Omental fat pad (tissue), 4 donors: ENCODE measurements around the gene SCG5. TPM values are rescaled to one million over a fixed set of nuclear protein-coding genes. Genes with fewer than 3 reads are reported as not detected.
"Not testable (repeated sequence)": the region's sequence is repeated elsewhere in the genome, so short reads cannot be mapped to it uniquely, and the experiment has no call there.

Experiments
- ATAC-seq: fragments of 150-250 bp; one replicate; pipeline ENCODE4 v1.9.1; 2016; ENCODE audit warnings: mild to moderate bottlenecking, moderate library complexity; ENCODE audit not compliant: low FRiP score
- DNase-seq: peaks from one replicate; pipeline ENCODE4 v3.0.0-alpha.2; 2019; ENCODE audit warnings: low spot score
- total RNA-seq, 4 donors: library from RNA; depleted of rRNA; stranded (reverse); fragments of >200 nt; gene quantifications; one replicate each; pipeline ENCODE4 v1.1.0, GENCODE V29; 2016
- TF ChIP-seq, protein P1 (sequence below), 3 donors: fragments of 450-650 bp; IDR thresholded peaks; one replicate each; pipeline ENCODE4 v1.5.1; 2016 to 2017; ENCODE audit warnings: antibody characterized with exemption in 3 of 3, mild to moderate bottlenecking in 3 of 3, moderate library complexity in 2 of 3

The SCG5 gene
- 1 to 10 TPM in 2 of 4 donors, not detected in 2; 2.1 to 3.4 TPM for total RNA-seq

DNA sequence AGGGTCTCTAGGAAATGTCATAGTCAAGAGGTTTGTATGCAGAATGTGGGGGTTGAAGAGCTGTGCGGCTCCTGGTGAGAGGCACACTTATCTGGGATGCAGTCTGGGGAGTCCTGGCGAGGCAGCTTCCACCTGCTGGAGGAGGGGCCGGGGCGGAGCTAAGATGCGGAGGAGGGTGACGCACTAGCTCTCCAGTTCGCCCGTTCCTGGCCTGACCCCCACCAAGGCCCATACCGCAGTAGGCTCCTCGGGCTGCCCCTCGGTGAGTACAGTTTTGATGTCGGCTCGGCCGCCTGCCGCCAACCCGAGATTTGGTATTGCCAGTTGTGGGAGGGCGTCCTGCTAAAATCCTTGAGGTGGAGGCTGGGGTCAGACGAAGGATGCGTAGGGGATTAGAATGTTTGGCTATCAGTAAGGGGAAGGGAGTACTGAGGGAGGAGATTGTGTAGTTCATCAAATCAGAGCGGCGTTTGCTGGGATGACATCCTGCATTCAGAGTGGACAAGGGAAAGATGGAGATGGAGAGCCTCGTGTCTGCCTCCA, at the start of gene SCG5:
Gene SCG5 (plus strand): TSS at position 194 of the 543 bp plus-strand sequence. CDS start 1,883 bp downstream, outside the sequence.
- TF ChIP-seq, protein P1, sequence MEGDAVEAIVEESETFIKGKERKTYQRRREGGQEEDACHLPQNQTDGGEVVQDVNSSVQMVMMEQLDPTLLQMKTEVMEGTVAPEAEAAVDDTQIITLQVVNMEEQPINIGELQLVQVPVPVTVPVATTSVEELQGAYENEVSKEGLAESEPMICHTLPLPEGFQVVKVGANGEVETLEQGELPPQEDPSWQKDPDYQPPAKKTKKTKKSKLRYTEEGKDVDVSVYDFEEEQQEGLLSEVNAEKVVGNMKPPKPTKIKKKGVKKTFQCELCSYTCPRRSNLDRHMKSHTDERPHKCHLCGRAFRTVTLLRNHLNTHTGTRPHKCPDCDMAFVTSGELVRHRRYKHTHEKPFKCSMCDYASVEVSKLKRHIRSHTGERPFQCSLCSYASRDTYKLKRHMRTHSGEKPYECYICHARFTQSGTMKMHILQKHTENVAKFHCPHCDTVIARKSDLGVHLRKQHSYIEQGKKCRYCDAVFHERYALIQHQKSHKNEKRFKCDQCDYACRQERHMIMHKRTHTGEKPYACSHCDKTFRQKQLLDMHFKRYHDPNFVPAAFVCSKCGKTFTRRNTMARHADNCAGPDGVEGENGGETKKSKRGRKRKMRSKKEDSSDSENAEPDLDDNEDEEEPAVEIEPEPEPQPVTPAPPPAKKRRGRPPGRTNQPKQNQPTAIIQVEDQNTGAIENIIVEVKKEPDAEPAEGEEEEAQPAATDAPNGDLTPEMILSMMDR (IDR thresholded peaks at IDR 0.05) = no peak
- no peak for DNase-seq
- ATAC-seq = peak; percentile 78

GRCh38 chr15:32593151-32593550, 48.4 kb upstream of the SCG5 start, which contains the start of gene GOLGA8N:
GOLGA8N (plus strand) TSS chr15:32593456.
- ATAC-seq, DNase-seq: not testable (repeated sequence)

DNA sequence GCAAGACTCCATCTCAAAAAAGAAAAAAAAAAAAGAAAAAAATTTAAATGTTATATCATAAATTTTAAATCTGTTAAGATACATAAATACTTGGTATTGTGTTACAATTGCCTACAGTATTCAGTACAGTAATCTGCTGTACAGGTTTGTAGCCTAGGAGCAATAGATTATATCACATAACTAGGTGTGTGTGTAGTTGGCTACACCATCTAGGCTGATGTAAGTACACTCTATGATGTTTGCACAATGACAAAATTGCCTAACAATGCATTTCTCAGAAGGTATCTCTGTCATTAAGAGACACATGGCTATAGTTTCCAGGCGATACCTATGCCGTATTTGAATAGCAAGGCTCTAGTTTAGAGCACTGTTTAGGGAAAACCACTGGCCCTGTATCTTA, 32.0 kb upstream of the SCG5 start:
- not testable (repeated sequence) for DNase-seq, ATAC-seq

- DNase-seq, ATAC-seq: not testable (repeated sequence)
These were observed 30.8 kb upstream of the SCG5 start for GRCh38 chr15:32610719-32611118.

GRCh38 chr15:32614712-32615050, 26.8 kb upstream of the SCG5 start:
- not testable (repeated sequence) for DNase-seq
- ATAC-seq = peak; percentile 61

DNA sequence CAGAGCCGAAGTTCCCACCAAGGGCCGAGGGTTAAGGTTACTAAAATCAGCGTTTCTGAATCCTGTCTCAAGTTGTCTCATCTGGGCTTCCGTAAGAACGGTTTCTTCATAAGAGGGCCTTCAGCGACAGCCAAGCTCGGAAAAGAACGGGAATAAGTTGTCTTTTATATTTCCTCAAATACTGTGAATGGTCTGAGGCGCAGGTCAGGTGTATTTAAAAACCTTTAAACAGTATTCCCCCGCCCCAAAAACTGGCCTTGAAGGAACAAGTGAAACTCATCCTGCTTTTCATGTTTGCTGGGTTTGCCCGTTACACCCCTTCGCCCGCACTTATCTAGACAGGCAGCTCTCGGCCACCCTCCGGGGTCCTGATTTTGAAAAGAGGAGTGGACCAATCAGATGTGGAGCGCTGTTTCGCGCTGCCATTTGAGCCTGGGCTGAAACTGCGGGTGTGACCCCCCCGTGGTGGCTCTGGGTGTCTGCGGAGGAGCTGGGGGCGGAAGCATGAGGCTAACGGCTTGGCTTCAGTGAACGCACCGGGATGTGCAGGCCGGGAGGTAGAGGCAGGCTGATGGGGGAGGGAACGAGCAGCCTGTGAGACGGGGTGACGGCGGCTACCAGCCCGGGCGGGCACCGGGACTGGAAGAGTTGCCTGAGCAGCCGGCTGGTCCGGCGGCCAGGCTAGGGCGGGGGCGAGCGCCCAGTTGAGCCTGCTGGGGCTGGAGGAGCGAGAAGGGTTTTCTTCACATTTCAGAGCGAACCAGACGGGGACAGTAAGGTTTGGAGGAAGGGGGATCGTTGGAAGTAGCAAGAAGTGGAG, 26.2 kb upstream of the SCG5 start, which contains the start of gene ARHGAP11A:
Gene ARHGAP11A (plus strand): TSS at position 454 of the 820 bp plus-strand sequence. CDS start 708 bp downstream, outside the sequence.
- ATAC-seq (peak; percentile 94), DNase-seq (peak; percentile 36)

- ATAC-seq, DNase-seq: not testable (repeated sequence)
These were observed 25.6 kb upstream of the SCG5 start for GRCh38 chr15:32615871-32616426.

DNA sequence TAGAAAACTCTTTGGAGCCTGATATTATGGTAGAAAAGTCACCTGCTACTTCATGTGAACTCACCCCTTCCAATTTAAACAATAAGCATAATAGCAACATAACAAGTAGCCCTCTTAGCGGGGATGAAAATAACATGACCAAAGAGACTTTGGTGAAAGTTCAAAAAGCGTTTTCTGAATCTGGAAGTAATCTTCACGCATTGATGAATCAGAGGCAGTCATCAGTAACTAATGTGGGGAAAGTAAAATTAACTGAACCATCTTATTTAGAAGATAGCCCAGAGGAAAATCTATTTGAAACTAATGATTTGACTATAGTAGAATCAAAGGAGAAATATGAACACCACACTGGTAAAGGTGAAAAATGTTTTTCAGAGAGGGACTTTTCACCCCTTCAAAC, 5.1 kb upstream of the SCG5 start:
- DNase-seq = no peak
- TF ChIP-seq, protein P1 (IDR thresholded peaks at IDR 0.05) = no peak
- no peak for ATAC-seq

DNA sequence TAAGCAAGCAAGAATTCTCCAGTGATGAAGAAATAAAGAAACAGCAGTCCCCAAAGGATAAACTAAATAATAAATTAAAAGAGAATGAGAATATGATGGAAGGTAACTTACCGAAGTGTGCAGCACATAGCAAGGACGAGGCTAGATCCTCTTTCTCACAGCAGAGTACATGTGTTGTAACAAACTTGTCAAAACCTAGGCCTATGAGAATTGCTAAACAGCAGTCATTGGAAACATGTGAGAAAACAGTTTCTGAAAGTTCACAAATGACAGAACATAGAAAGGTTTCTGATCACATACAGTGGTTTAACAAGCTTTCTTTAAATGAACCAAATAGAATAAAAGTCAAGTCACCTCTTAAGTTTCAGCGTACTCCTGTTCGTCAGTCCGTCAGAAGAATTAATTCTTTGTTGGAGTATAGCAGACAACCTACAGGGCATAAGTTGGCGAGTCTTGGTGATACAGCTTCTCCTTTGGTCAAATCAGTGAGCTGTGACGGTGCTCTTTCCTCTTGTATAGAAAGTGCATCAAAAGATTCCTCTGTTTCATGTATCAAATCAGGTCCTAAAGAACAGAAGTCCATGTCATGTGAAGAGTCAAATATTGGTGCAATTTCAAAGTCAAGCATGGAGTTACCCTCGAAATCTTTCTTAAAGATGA, 4.5 kb upstream of the SCG5 start:
- TF ChIP-seq, protein P1 (IDR thresholded peaks at IDR 0.05) = no peak
- no peak for ATAC-seq
- DNase-seq = no peak

- TF ChIP-seq, protein P1 (IDR thresholded peaks at IDR 0.05) = no peak
- ATAC-seq (no peak), DNase-seq (no peak)
These were observed 3.8 kb upstream of the SCG5 start for GRCh38 chr15:32637704-32638103.
